HepG2 (cell line): ENCODE measurements around the gene LCLAT1. TPM values are rescaled to one million over a fixed set of nuclear protein-coding genes. Genes with fewer than 3 reads are reported as not detected.
"Not testable (repeated sequence)": the region's sequence is repeated elsewhere in the genome, so short reads cannot be mapped to it uniquely, and the experiment has no call there.

Source experiments
- ATAC-seq: fragments of 200-7000 bp; cut with Tn5 transposase; 3 replicates; pipeline ENCODE4 v1.9.1; 2020; ENCODE audit warnings: mild to moderate bottlenecking, moderate library complexity
- BruUV-seq: library from RNA; stranded (reverse); fragments of 400-500 nt; replicated peaks from 2 replicates; lab custom pipeline; 2021; lab: Mats Ljungman, UMichigan
- CTCF ChIA-PET: fragments of 300-600 bp; formaldehyde crosslinking; extraction: SDS; loops from one replicate; lab custom pipeline; 2021; ENCODE audit warnings: low total read pairs, inconsistent platforms, low intra/inter-chr PET ratio; lab: Yijun Ruan, JAX
- POLR2A ChIA-PET: fragments of 350-600 bp; sonication (Branson Sonifier 250); formaldehyde crosslinking; loops from one replicate; lab custom pipeline; 2020; ENCODE audit warnings: antibody characterized with exemption, inconsistent platforms; lab: Yijun Ruan, JAX
- DNase-seq: peaks from one replicate; pipeline ENCODE4 v3.0.0-alpha.2; 2015; ENCODE audit warnings: low spot score
- FAIRE-seq: peaks from 3 replicates; lab custom pipeline; 2011; peaks lifted over from hg19 to GRCh38; lab: Jason Lieb, UNC
- H2AFZ ChIP-seq: one replicate; pipeline ENCODE4 v1.6.1; 2011; ENCODE audit warnings: low read length, inconsistent platforms
- H3K27ac ChIP-seq: fragments of 300-600 bp; 3 replicates; pipeline ENCODE4 v1.8.0; 2011; ENCODE audit warnings: mixed run types, mild to moderate bottlenecking, mixed read lengths, low read length, inconsistent platforms; ENCODE audit not compliant: insufficient read depth; ENCODE audit errors: extremely low read length
- H3K27me3 ChIP-seq, 2 experiments: fragments of 200-600 bp in 1 of 2; 2 replicates in 1 of 2; 3 replicates in 1 of 2; pipeline versions ENCODE4 v1.6.0 to v1.8.0; 2011; ENCODE audit warnings: low read length in 2 of 2, mild to moderate bottlenecking in 2 of 2, moderate library complexity in 2 of 2, inconsistent platforms in 1 of 2; ENCODE audit not compliant: insufficient read depth in 2 of 2, control insufficient read depth in 1 of 2
- H3K36me3 ChIP-seq, 2 experiments: fragments of 200-600 bp in 1 of 2; replicated peaks in 1 of 2; 2 replicates in 1 of 2; 3 replicates in 1 of 2; pipeline versions ENCODE4 v1.5.1 to v1.8.0; 2011; ENCODE audit warnings: low read length in 2 of 2, inconsistent platforms in 1 of 2; ENCODE audit not compliant: insufficient read depth in 2 of 2, control insufficient read depth in 1 of 2
- H3K4me1 ChIP-seq: 2 replicates; pipeline ENCODE4 v1.5.1; 2012; ENCODE audit warnings: low read length, inconsistent platforms; ENCODE audit not compliant: insufficient read depth
- H3K4me2 ChIP-seq: 2 replicates; pipeline ENCODE4 v1.6.0; 2011; ENCODE audit warnings: low read depth, low read length, inconsistent platforms
- H3K4me3 ChIP-seq, 3 experiments: fragments of 200-600 bp in 1 of 3; sonication (generic), shearing (Covaris generic) in 1 of 3; replicated peaks in 1 of 3; 2 replicates each; pipeline ENCODE4 v1.5.1; 2011 to 2016; ENCODE audit warnings: low read length in 3 of 3, inconsistent platforms in 2 of 3, low read depth in 2 of 3, mild to moderate bottlenecking in 2 of 3, control low read depth in 1 of 3, mixed read lengths in 1 of 3; ENCODE audit not compliant: insufficient read depth in 1 of 3
- H3K79me2 ChIP-seq: one replicate; pipeline ENCODE4 v1.6.1; 2011; ENCODE audit warnings: low read length, inconsistent platforms; ENCODE audit not compliant: insufficient read depth
- H3K9ac ChIP-seq: 2 replicates; pipeline ENCODE4 v1.6.0; 2011; ENCODE audit warnings: mild to moderate bottlenecking, low read depth, low read length, inconsistent platforms; ENCODE audit not compliant: insufficient read depth
- H3K9me3 ChIP-seq: 2 replicates; pipeline ENCODE4 v1.5.1; 2012; ENCODE audit warnings: mild to moderate bottlenecking, low read length
- H4K20me1 ChIP-seq: 2 replicates; pipeline ENCODE4 v1.6.0; 2011; ENCODE audit warnings: inconsistent platforms, mild to moderate bottlenecking, low read length, moderate library complexity; ENCODE audit not compliant: insufficient read depth
- AGO1 ChIP-seq: fragments of 200-400 bp; formaldehyde crosslinking; IDR thresholded peaks from 2 replicates; pipeline ENCODE4 v1.6.1; 2017; ENCODE audit warnings: mild to moderate bottlenecking, low read depth, low read length, moderate library complexity; ENCODE audit not compliant: poor library complexity, severe bottlenecking
- ASH2L ChIP-seq: fragments of 300-600, 200-600 bp; sonication (generic); IDR thresholded peaks from 2 replicates; pipeline ENCODE4 v1.7.0; 2017; ENCODE audit warnings: low read depth, mild to moderate bottlenecking, moderate library complexity, mixed read lengths, low read length; ENCODE audit not compliant: insufficient read length
- PCBP1 ChIP-seq: fragments of 200-400 bp; formaldehyde crosslinking; IDR thresholded peaks from 2 replicates; pipeline ENCODE4 v1.6.1; 2017; ENCODE audit warnings: mild to moderate bottlenecking, low read depth, low read length, borderline replicate concordance
- SATB2 ChIP-seq: sonication (generic); formaldehyde crosslinking; IDR thresholded peaks from 2 replicates; pipeline ENCODE4 v1.5.0; 2020; ENCODE audit warnings: missing genetic modification reagents
- ZNF296 ChIP-seq: sonication (generic); formaldehyde crosslinking; conservative IDR thresholded peaks from 2 replicates; pipeline ENCODE4 v1.5.0; 2020; ENCODE audit warnings: mild to moderate bottlenecking, missing genetic modification reagents
- WGBS: methylation state at CpG from one replicate; pipeline ENCODE4 v1.1.6; 2017; ENCODE audit warnings: low lambda C conversion rate; 5-methylcytosine and 5-hydroxymethylcytosine counted together
- in situ Hi-C: cut with HindIII; loops from 2 replicates; pipeline ENCODE4 v1.10.0; 2017; ENCODE audit warnings: low pct_unique_long_range_greater_than_20kb; ENCODE audit not compliant: extremely low pct_ligation_motif_present
- intact Hi-C: fragments of 100-400 bp; cut with micrococcal nuclease; formaldehyde crosslinking; loops from one replicate; pipeline ENCODE4 v1.10.0; 2022; ENCODE audit not compliant: unreplicated experiment
- polyA plus RNA-seq, 8 experiments: library from polyadenylated mRNA; depleted of rRNA in 3 of 8; stranded (reverse) in 7 of 8; unstranded in 1 of 8; fragments of >200 nt; fragmentation: Illumina TruSeq in 4 of 8; extraction: Trizol in 4 of 8; gene quantifications; 2 replicates each; pipeline versions ENCODE4 v1.2.1 to v1.2.3, GENCODE V29; 2011 to 2016; ENCODE audit warnings: low read depth in 4 of 8, missing spikeins in 1 of 8, mixed read lengths in 1 of 8; ENCODE audit not compliant: insufficient read depth in 1 of 8
- total RNA-seq, 5 experiments: library from RNA; depleted of rRNA; stranded (reverse); fragments of >200 nt; fragmentation: Illumina TruSeq; extraction: Trizol; gene quantifications; 2 replicates each; pipeline ENCODE4 v1.2.3, GENCODE V29; 2016; ENCODE audit warnings: low read depth in 1 of 5
- TF ChIP-seq, protein P1 (sequence below): sonication (generic); formaldehyde crosslinking; IDR thresholded peaks from 2 replicates; pipeline ENCODE4 v1.4.0; 2020; ENCODE audit warnings: missing genetic modification reagents

Gene LCLAT1
- total and polyA plus RNA-seq, 2 of the 13 experiments (the other 11 are each of a cell fraction or from before 2014, with no cell fraction given) = 18.0 to 28.0 TPM

DNA sequence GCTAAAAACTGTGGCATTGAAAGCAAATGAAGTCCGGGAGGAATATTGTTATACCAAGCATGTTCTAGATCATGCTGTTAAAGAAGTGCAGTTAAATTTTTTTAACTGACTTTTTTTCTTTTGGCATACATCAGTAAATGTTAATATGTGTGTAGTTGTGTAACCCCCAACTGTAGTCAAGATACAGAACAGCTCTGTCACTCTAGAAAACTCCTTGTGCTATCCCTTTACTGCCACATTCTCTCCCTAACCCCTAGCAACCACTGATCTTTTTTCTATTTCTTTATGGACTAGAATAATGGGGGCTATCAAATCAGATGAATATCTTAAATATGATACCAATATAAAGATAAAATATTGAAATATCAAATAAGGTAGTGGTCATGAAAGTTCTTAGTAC, 46.4 kb downstream of the LCLAT1 start:
- WGBS = 100% methylated on average over 1 of the region's 1 CpG
- in situ Hi-C loops = no loop called here

GRCh38 chr2:30495896-30496295, 48.9 kb downstream of the LCLAT1 start:
- H3K27ac ChIP-seq, H3K9ac ChIP-seq, intact Hi-C loops, H3K4me3 ChIP-seq, CTCF ChIA-PET, DNase-seq, H3K4me1 ChIP-seq, H3K36me3 ChIP-seq, H4K20me1 ChIP-seq, FAIRE-seq, in situ Hi-C loops, BruUV-seq, H3K79me2 ChIP-seq, H3K4me2 ChIP-seq, POLR2A ChIA-PET, ATAC-seq, H3K27me3 ChIP-seq, H2AFZ ChIP-seq: not testable (repeated sequence)
- H3K9me3 ChIP-seq = peaks cover 29% of the 10 kb centered on the region
- WGBS = 98% methylated on average over 2 of the region's 2 CpGs

More for the DNA sequence above, 46.4 kb downstream of the LCLAT1 start:
- H3K79me2 ChIP-seq = peaks cover 4% of the 10 kb centered on the region
- CTCF ChIA-PET = no interaction called here
- no TSS peak for BruUV-seq
- no peaks in the 10 kb centered on the region for H3K36me3 ChIP-seq
- H3K27me3 ChIP-seq = no peaks in the 10 kb centered on the region
- H3K27ac ChIP-seq = no peak overlapping the region
- H3K4me3 ChIP-seq = no peak overlapping the region
- no peak for TF ChIP-seq AGO1
- no peak for TF ChIP-seq ZNF296
- TF ChIP-seq, protein P1, sequence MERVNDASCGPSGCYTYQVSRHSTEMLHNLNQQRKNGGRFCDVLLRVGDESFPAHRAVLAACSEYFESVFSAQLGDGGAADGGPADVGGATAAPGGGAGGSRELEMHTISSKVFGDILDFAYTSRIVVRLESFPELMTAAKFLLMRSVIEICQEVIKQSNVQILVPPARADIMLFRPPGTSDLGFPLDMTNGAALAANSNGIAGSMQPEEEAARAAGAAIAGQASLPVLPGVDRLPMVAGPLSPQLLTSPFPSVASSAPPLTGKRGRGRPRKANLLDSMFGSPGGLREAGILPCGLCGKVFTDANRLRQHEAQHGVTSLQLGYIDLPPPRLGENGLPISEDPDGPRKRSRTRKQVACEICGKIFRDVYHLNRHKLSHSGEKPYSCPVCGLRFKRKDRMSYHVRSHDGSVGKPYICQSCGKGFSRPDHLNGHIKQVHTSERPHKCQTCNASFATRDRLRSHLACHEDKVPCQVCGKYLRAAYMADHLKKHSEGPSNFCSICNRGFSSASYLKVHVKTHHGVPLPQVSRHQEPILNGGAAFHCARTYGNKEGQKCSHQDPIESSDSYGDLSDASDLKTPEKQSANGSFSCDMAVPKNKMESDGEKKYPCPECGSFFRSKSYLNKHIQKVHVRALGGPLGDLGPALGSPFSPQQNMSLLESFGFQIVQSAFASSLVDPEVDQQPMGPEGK (CRISPR knock-in tag) = no peak
- no peak for TF ChIP-seq PCBP1
- TF ChIP-seq SATB2 = no peak
- no peak for TF ChIP-seq ASH2L
- TF ChIP-seq, all 625 proteins: peak for 0
- Histone ChIP-seq H3K9ac (no peak overlapping the region), H3K4me2 (no peak overlapping the region), H3K4me1 (peaks cover 5% of the 10 kb centered on the region; the same call in 1 of the 2 replicates), H3K9me3 (peaks cover 10% of the 10 kb centered on the region), H4K20me1 (no peaks in the 10 kb centered on the region), H2AFZ (no peak overlapping the region)
- POLR2A ChIA-PET = no interaction called here
- FAIRE-seq = no peak
- DNase-seq = no peak
- ATAC-seq = no peak
- intact Hi-C loops = no loop called here
